GM12878 (cell line): Measurements from ENCODE around the gene ANO2. TPM values are rescaled to one million over a fixed set of nuclear protein-coding genes. Genes with fewer than 3 reads are reported as not detected.

Experiments used
- ATAC-seq: fragments of 200-7000 bp; cut with Tn5 transposase; 3 replicates; pipeline ENCODE4 v1.9.1; 2020; ENCODE audit warnings: mild to moderate bottlenecking, moderate library complexity
- BruUV-seq: library from RNA; stranded (reverse); fragments of 400-500 nt; replicated peaks from 2 replicates; lab custom pipeline; 2021; lab: Mats Ljungman, UMichigan
- CTCF ChIA-PET: fragments of 300-600 bp; sonication (Branson Sonifier 250); formaldehyde crosslinking; extraction: SDS; loops from one replicate; lab custom pipeline; 2021; ENCODE audit warnings: inconsistent platforms; lab: Yijun Ruan, JAX
- POLR2A ChIA-PET: fragments of 350-600 bp; formaldehyde crosslinking; extraction: SDS; loops from one replicate; lab custom pipeline; 2021; ENCODE audit warnings: inconsistent platforms; lab: Charles Lee
- RAD21 ChIA-PET: fragments of 300-600 bp; sonication (Branson Sonifier 250); formaldehyde crosslinking; loops from one replicate; lab custom pipeline; 2023; ENCODE audit warnings: antibody characterized with exemption; ENCODE audit not compliant: unreplicated experiment; lab: Charles Lee
- SMC1A ChIA-PET: fragments of 300-600 bp; sonication (Branson Sonifier 250); formaldehyde crosslinking; loops from one replicate; lab custom pipeline; 2023; ENCODE audit not compliant: unreplicated experiment, uncharacterized antibody; lab: Charles Lee
- DNase-seq: peaks from one replicate; pipeline ENCODE4 v3.0.0-alpha.2; 2011; ENCODE audit warnings: low read depth, low spot score
- FAIRE-seq: peaks from 3 replicates; lab custom pipeline; 2011; peaks lifted over from hg19 to GRCh38; lab: Jason Lieb, UNC
- H2AFZ ChIP-seq: 2 replicates; pipeline ENCODE4 v1.6.0; 2011; ENCODE audit warnings: low read depth, low read length, control low read depth; ENCODE audit not compliant: control insufficient read depth
- H3K27ac ChIP-seq: 2 replicates; pipeline ENCODE4 v1.5.1; 2011; ENCODE audit warnings: control low read depth; ENCODE audit not compliant: control insufficient read depth, insufficient read depth
- H3K27me3 ChIP-seq, 2 experiments: replicated peaks in 1 of 2; 2 replicates each; pipeline versions ENCODE4 v1.6.0 to v1.6.1; 2011; ENCODE audit warnings: low read length in 1 of 2; ENCODE audit not compliant: control insufficient read depth in 2 of 2, insufficient read depth in 2 of 2
- H3K36me3 ChIP-seq, 2 experiments: 2 replicates each; pipeline ENCODE4 v1.5.1; 2011; ENCODE audit warnings: low read length in 1 of 2; ENCODE audit not compliant: control insufficient read depth in 2 of 2, insufficient read depth in 2 of 2
- H3K4me1 ChIP-seq: 2 replicates; pipeline ENCODE4 v1.6.1; 2011; ENCODE audit warnings: mild to moderate bottlenecking, low read length, moderate library complexity, mixed read lengths; ENCODE audit not compliant: control insufficient read depth, insufficient read depth
- H3K4me2 ChIP-seq: 2 replicates; pipeline ENCODE4 v1.6.0; 2011; ENCODE audit warnings: control low read depth; ENCODE audit not compliant: control insufficient read depth, insufficient read depth
- H3K4me3 ChIP-seq: fragments of 200-600 bp; sonication (generic); 2 replicates; pipeline ENCODE4 v1.5.1; 2016
- H3K79me2 ChIP-seq: 2 replicates; pipeline ENCODE4 v1.6.0; 2011; ENCODE audit warnings: low read length; ENCODE audit not compliant: control insufficient read depth, insufficient read depth
- H3K9ac ChIP-seq: 2 replicates; pipeline ENCODE4 v1.8.0; 2011; ENCODE audit warnings: low read length, control low read depth, mixed read lengths; ENCODE audit not compliant: control insufficient read depth, insufficient read depth
- H3K9me3 ChIP-seq: replicated peaks from 3 replicates; pipeline ENCODE4 v1.5.1; 2011; ENCODE audit warnings: mild to moderate bottlenecking, low read length; ENCODE audit not compliant: control insufficient read depth, insufficient read depth
- H4K20me1 ChIP-seq: 2 replicates; pipeline ENCODE4 v1.6.0; 2011; ENCODE audit not compliant: control insufficient read depth, insufficient read depth
- BCL3 ChIP-seq: IDR thresholded peaks from 2 replicates; pipeline ENCODE4 v1.6.1; 2011; ENCODE audit warnings: borderline replicate concordance, low read depth, mild to moderate bottlenecking, moderate library complexity, low read length; ENCODE audit not compliant: insufficient read depth, poor library complexity, severe bottlenecking
- BMI1 ChIP-seq: fragments of 450-650 bp; IDR thresholded peaks from 2 replicates; pipeline ENCODE4 v1.6.1; 2016; ENCODE audit warnings: mild to moderate bottlenecking, moderate library complexity, borderline replicate concordance
- CHD2 ChIP-seq: IDR thresholded peaks from 2 replicates; pipeline ENCODE4 v1.6.1; 2011; ENCODE audit warnings: low read depth, low read length, improper control_type of control experiment, borderline replicate concordance
- DPF2 ChIP-seq: fragments of 450-650 bp; IDR thresholded peaks from 2 replicates; pipeline ENCODE4 v1.6.1; 2017; ENCODE audit warnings: mild to moderate bottlenecking
- FOXK2 ChIP-seq: fragments of 450-650 bp; IDR thresholded peaks from 2 replicates; pipeline ENCODE4 v1.6.1; 2017; ENCODE audit warnings: mild to moderate bottlenecking, moderate library complexity
- HCFC1 ChIP-seq: fragments of 150-350 bp; IDR thresholded peaks from 2 replicates; pipeline ENCODE4 v1.6.1; 2014; ENCODE audit warnings: low read length
- HDAC2 ChIP-seq: fragments of 200-600 bp; sonication (generic); IDR thresholded peaks from 2 replicates; pipeline ENCODE4 v1.6.1; 2017
- HDGF ChIP-seq: fragments of 450-650 bp; IDR thresholded peaks from 2 replicates; pipeline ENCODE4 v1.6.1; 2016; ENCODE audit warnings: antibody characterized with exemption
- IKZF1 ChIP-seq: fragments of 450-650 bp; conservative IDR thresholded peaks from 2 replicates; pipeline ENCODE4 v1.6.1; 2017; ENCODE audit warnings: antibody characterized with exemption, mild to moderate bottlenecking
- JUNB ChIP-seq: IDR thresholded peaks from 2 replicates; pipeline ENCODE4 v1.6.1; 2016; ENCODE audit warnings: antibody characterized with exemption, mild to moderate bottlenecking
- MTA3 ChIP-seq: IDR thresholded peaks from 2 replicates; pipeline ENCODE4 v1.6.1; 2012; ENCODE audit warnings: low read length, inconsistent platforms, borderline replicate concordance
- NRF1 ChIP-seq: conservative IDR thresholded peaks from 2 replicates; pipeline ENCODE4 v1.6.1; 2011; ENCODE audit warnings: mild to moderate bottlenecking, low read depth, low read length, improper control_type of control experiment
- POU2F2 ChIP-seq: IDR thresholded peaks from 3 replicates; pipeline ENCODE4 v1.6.1; 2011; ENCODE audit warnings: low read depth, mild to moderate bottlenecking, low read length, borderline replicate concordance
- RUNX3 ChIP-seq: IDR thresholded peaks from 2 replicates; pipeline ENCODE4 v1.6.1; 2012; ENCODE audit warnings: low read length, inconsistent platforms
- SREBF1 ChIP-seq: IDR thresholded peaks from 2 replicates; pipeline ENCODE4 v1.6.1; 2012; ENCODE audit warnings: mild to moderate bottlenecking, low read length
- SREBF2 ChIP-seq: IDR thresholded peaks from 2 replicates; pipeline ENCODE4 v1.6.1; 2012; ENCODE audit warnings: mild to moderate bottlenecking, low read length
- STAT1 ChIP-seq: fragments of 450-650 bp; conservative IDR thresholded peaks from 2 replicates; pipeline ENCODE4 v1.6.1; 2014; ENCODE audit warnings: antibody characterized with exemption, mild to moderate bottlenecking
- SUPT20H ChIP-seq: IDR thresholded peaks from 2 replicates; pipeline ENCODE4 v1.6.1; 2011; ENCODE audit warnings: low read depth, mild to moderate bottlenecking, low read length, moderate library complexity, borderline replicate concordance; ENCODE audit not compliant: control insufficient read depth
- WGBS: methylation state at CpG from one replicate; pipeline ENCODE4 v1.1.6; 2016; ENCODE audit warnings: low lambda C conversion rate; ENCODE audit not compliant: insufficient replicate concordance, insufficient coverage; ENCODE audit errors: missing lambda C conversion rate; 5-methylcytosine and 5-hydroxymethylcytosine counted together
- in situ Hi-C: fragments of 300-500 bp; cut with MboI; formaldehyde crosslinking; loops from 9 replicates; pipeline ENCODE4 v1.14.3; 2018; ENCODE audit warnings: mixed read lengths
- intact Hi-C: fragments of 100-400 bp; cut with micrococcal nuclease; formaldehyde crosslinking; loops from one replicate; pipeline ENCODE4 v1.14.2; 2022; ENCODE audit not compliant: unreplicated experiment
- polyA plus RNA-seq, 11 experiments: library from polyadenylated mRNA; depleted of rRNA in 4 of 11; unstranded in 6 of 11; stranded (reverse) in 5 of 11; fragments of >200 nt; fragmentation: Nextera tagmentation in 4 of 11; fragmentation: Illumina TruSeq in 1 of 11; extraction: Ambion mirVana in 4 of 11; extraction: Trizol in 1 of 11; gene quantifications; 1 replicate in 1 of 11; 2 replicates in 10 of 11; pipeline versions ENCODE4 v1.2.1 to v1.2.3, GENCODE V29; 2011 to 2016; ENCODE audit warnings: inconsistent platforms in 2 of 11, missing spikeins in 2 of 11, low read depth in 1 of 11
- total RNA-seq, 4 experiments: library from RNA; depleted of rRNA in 3 of 4; stranded (reverse); fragments of >200 nt in 3 of 4; fragmentation: Illumina TruSeq in 1 of 4; extraction: Trizol in 1 of 4; gene quantifications; 2 replicates each; pipeline versions ENCODE4 v1.2.1 to v1.2.3, GENCODE V29; 2013 to 2021

ANO2 gene
- total and polyA plus RNA-seq, 10 of the 15 experiments (the other 5 are each of a cell fraction or from before 2014, with no cell fraction given), result not detected

GRCh38 chr12:5525783-5526367, 419.2 kb downstream of the ANO2 start:
- H2AFZ ChIP-seq, result no peak overlapping the region
- no peak for DNase-seq
- no peak overlapping the region for H3K4me3 ChIP-seq
- peaks cover 0 to 1% of the 10 kb centered on the region in 2 experiments; a peak in 1 of 4 replicates for H3K27me3 ChIP-seq
- no peak overlapping the region for H3K27ac ChIP-seq
- BruUV-seq, result no TSS peak
- TF ChIP-seq SREBF1, result no peak
- no peak for TF ChIP-seq IKZF1
- no peak for TF ChIP-seq HCFC1
- TF ChIP-seq BMI1, result no peak
- no peak for TF ChIP-seq JUNB
- TF ChIP-seq HDAC2, result no peak
- no peak for TF ChIP-seq MTA3
- no peak for TF ChIP-seq DPF2
- TF ChIP-seq NRF1, result no peak
- TF ChIP-seq CHD2, result no peak
- no peak for TF ChIP-seq STAT1
- TF ChIP-seq RUNX3, result no peak
- TF ChIP-seq SUPT20H, result no peak
- TF ChIP-seq HDGF, result no peak
- TF ChIP-seq SREBF2, result no peak
- no peak for TF ChIP-seq BCL3
- TF ChIP-seq POU2F2, result no peak
- TF ChIP-seq FOXK2, result no peak
- SMC1A ChIA-PET, result interaction anchor here (0.6 kb wide), 1 partner anchor 1678 kb away, joined by 3 read pairs; no protein-coding TSS in a partner anchor
- POLR2A ChIA-PET, result no interaction called here
- no peaks in the 10 kb centered on the region for H4K20me1 ChIP-seq
- no peaks in the 10 kb centered on the region for H3K36me3 ChIP-seq
- RAD21 ChIA-PET, result no interaction called here
- CTCF ChIA-PET, result no interaction called here
- WGBS, result 12% methylated on average over 4 of the region's 4 CpGs
- no peak overlapping the region for H3K9ac ChIP-seq
- intact Hi-C loops (no loop called here), in situ Hi-C loops (no loop called here)
- no peak for FAIRE-seq
- H3K4me2 ChIP-seq, result no peak overlapping the region
- ATAC-seq, result no peak
- no peaks in the 10 kb centered on the region for H3K79me2 ChIP-seq
- no peaks in the 10 kb centered on the region for H3K4me1 ChIP-seq
- H3K9me3 ChIP-seq, result no peaks in the 10 kb centered on the region
